HG02610 (cell line): Measurements from ENCODE around the gene ASTN1.

Experiments
- ATAC-seq: cut with Tn5 transposase; IDR thresholded peaks from one replicate; pipeline ENCODE4 v1.9.1; 2021; ENCODE audit warnings: mild to moderate bottlenecking, moderate library complexity; ENCODE audit not compliant: unreplicated experiment

ASTN1 gene

GRCh38 chr1:176885341-176885740 is 279.2 kb downstream of the ASTN1 start:
- ATAC-seq = no peak

GRCh38 chr1:176884911-176885310 is 279.6 kb downstream of the ASTN1 start:
- ATAC-seq = no peak

- no peak for ATAC-seq
Measured at GRCh38 chr1:176884286-176884685, 280.2 kb downstream of the ASTN1 start.

- ATAC-seq = no peak
Measured at GRCh38 chr1:176880955-176881595, 283.4 kb downstream of the ASTN1 start.

- no peak for ATAC-seq
Measured at GRCh38 chr1:176879784-176880620, 284.5 kb downstream of the ASTN1 start.

- no peak for ATAC-seq
Measured at GRCh38 chr1:176878750-176879536, 285.6 kb downstream of the ASTN1 start.

- no peak for ATAC-seq
Measured at GRCh38 chr1:176877557-176877956, 287.0 kb downstream of the ASTN1 start.

- no peak for ATAC-seq
Measured at GRCh38 chr1:176876966-176877515, 287.5 kb downstream of the ASTN1 start.

- ATAC-seq = no peak
Measured at GRCh38 chr1:176869577-176869976, 294.9 kb downstream of the ASTN1 start.

- ATAC-seq = no peak
Measured at GRCh38 chr1:176866011-176866714, 298.3 kb downstream of the ASTN1 start.

GRCh38 chr1:176864211-176864610 is 300.3 kb downstream of the ASTN1 start:
- no peak for ATAC-seq

- no peak for ATAC-seq
Measured at GRCh38 chr1:176863613-176864012, 300.9 kb downstream of the ASTN1 start.

- ATAC-seq = no peak
Measured at GRCh38 chr1:176858433-176858916, 306.0 kb downstream of the ASTN1 start.

- ATAC-seq = no peak
Measured at GRCh38 chr1:176857632-176858031, 306.9 kb downstream of the ASTN1 start.

GRCh38 chr1:176854758-176855745 is 309.5 kb downstream of the ASTN1 start:
- no peak for ATAC-seq

GRCh38 chr1:176854121-176854520 is 310.4 kb downstream of the ASTN1 start:
- no peak for ATAC-seq

GRCh38 chr1:176853503-176853902 is 311.0 kb downstream of the ASTN1 start:
- ATAC-seq = no peak

- no peak for ATAC-seq
Measured at GRCh38 chr1:176852124-176852523, 312.4 kb downstream of the ASTN1 start.

GRCh38 chr1:176850871-176851270 is 313.6 kb downstream of the ASTN1 start:
- no peak for ATAC-seq
